GM21381 (cell line): Measurements from ENCODE around the gene HOXB3.

Source experiments
- ATAC-seq: cut with Tn5 transposase; IDR thresholded peaks from one replicate; pipeline ENCODE4 v1.9.1; 2021; ENCODE audit warnings: mild to moderate bottlenecking, moderate library complexity; ENCODE audit not compliant: unreplicated experiment

The HOXB3 gene

DNA sequence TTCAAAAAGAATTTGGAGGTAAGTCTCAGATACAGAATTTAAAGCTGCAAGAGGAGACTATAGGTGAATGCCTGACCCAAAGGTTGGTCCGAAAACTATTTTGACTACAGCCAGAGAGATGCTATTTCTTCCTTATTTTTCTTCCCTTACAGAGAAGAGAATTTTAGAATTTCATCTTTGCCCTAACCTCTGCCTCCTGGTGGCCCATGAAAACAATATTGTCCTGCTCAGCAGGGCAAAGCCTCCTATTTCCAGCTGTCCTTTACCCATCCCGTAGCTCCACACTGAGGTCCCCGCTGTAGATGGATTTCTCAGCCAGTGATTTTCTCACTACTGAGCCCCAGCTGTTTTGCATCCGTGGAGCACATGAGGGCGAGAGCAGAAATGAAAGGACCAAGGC lies 83.8 kb downstream of the HOXB3 start:
- ATAC-seq, result no peak

DNA sequence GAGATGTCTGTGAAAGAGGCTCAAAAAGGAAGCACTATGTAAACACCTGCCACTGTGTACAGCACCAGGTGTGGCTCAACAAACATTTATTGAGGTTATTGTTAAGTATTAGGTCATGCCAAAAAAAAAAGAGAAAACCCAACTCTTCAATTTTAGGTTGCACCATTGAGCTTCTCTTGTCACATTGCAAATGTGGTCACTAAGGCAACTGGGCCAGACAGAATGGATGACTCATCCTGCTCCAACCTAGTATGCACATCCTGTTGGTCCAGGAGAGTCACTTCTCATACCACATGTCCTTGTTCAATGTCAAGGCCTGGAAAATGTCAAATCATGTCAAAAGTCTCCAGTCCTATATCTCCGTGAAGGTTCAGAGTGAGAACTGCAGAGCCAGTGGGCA lies 84.3 kb downstream of the HOXB3 start:
- ATAC-seq, result peak; percentile 74

DNA sequence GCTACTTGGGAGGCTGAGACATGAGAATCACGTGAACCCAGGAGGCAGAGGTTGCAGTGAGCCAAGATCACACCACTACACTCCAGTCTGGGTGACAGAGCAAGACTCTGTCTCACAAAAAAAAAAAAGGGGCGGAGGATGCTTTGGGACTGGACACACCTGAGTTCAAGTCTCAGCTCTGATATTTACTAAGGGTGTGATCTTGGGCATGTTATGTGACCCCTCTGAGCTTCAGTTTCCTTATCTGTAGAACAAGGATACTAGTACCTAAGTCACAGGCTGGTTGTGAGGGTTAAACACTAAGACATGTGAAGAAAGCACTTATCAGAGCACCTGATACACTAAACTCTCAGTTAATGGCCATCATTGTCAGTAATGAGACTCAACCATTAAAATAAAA lies 85.1 kb downstream of the HOXB3 start:
- ATAC-seq, result no peak

DNA sequence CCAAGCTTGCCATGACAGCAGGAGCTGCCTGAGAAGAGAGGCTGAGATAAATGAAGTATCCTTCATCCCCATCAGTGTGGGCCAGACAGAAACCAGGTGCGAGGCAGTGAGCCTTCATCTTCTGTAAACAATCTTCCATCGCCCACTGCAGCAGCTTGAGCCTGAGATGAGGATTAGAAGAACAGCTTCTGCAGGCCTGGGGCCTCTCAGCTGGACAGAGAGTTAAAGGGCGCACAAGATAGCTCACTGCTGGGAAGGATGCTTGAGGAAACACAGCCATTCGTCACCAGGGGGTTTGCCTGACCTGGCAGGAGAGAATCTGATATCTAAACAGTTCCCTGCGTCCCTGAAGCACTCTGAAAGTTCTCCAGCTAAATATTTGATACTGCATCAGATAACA lies 86.3 kb downstream of the HOXB3 start:
- ATAC-seq, result no peak

DNA sequence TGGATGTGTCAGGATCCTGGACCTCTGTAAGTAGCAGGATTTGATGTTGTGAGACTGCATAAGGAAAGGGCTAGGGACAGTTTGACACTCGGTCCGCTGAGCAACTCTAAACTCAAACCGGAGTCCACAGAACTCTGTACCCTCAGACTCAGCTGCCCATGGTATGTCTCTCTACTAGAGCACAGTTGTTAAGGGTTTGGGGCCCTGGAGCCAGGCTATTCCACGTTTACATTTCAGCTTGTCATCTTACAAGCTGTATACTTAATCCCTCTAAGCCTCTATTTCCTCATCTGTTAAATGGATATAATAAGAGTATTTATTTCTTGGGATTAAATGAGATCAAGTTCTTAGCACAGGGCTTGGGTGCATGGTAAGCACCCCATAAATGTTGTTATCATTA lies 87.1 kb downstream of the HOXB3 start:
- no peak for ATAC-seq

DNA sequence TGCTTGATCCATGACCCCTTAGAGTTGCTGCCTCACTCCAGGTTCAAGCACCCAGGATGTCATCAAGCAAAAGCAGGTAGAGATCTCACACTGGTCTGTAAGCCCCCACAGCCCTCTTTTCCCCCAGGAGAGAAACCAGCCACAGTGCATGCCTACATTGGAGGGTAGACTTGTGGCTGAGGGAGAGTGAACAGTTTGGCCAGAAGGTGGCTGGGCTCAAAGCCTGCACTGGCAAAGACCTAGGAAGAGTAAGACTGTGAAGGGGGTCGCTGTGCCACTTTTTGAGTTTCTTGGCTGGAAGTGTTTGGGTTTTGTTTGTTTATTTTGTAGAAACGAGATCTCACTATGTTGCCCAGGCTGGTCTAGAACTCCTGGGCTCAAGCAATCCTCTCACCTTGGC lies 87.7 kb downstream of the HOXB3 start:
- ATAC-seq, result no peak

DNA sequence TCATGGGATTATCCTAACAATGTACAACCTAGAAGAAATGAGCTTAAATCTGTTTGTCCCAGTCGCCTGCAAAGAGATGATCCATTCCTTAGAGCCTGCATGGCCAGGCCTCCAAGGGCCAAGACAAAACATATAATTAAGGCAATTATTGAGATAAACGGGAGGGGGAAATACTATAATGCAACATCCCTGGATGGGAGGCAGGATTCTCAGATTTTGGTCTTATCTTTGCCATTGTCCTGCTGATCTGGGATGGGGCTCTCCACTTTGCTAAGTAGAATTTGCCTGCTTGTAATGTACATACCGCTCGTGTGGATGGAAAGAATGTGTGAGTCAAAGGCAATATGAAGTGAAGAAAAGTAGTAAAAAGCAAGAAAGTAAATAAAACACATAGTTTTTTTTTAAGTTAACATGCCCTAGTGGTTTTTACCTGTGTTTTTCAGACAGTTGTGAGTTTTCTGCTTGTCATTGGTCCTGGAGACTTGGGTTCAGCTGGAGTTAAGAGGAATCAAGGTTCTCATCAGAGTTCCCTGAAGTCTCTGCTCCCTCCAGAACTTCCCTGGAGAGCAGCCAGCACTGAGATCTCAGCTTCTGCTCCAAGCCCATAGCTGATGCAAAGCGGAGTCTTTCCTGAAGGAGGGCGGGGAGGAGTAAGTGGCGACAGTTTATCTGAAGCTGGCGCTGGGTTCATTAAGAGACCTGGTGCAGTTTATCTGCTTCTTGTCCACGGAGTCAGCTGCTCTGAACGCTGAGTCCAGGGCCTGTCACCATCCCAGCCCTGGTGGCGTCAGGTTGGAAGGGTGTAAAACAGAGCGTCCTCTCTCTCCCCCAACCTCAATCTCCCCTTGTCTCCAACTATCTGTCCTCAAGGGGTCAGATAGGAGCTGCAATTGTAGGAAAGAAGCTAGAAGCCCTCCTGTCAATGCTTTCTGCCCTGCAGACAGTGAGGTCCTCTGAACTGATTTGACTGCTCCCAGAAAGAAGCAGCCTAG lies 89.3 kb downstream of the HOXB3 start:
- ATAC-seq, result no peak

DNA sequence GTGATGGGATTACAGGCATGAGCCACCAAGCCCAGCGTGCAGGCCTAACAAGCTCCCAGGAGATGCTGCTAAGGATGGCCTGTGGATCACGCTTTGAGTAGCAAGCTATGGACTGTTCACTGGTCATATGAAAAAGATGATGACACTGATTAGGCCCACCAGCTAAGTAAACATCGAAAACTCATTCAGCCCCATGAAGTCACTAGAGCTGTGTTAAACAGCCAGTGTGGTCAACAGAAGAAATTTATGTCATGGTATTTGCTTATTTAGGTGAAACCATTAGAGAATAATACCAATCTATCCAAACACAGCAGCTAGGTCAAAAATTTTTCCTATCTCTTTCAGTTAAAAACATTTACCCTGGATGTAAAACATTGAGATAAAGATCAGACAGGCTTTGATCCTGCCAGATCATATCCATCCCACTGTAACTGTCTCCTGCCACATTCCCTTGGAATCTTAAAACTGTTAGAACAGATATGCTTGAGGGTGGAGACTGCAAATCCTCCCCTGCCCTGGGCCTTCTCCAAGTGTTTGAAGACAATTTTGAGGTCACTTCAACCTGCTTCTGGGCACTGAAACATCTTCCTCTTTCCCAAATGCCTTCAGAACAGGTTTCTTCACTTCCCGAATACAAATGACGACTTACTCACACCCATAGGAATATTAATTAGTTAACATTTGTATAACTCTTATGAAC lies 90.2 kb downstream of the HOXB3 start:
- no peak for ATAC-seq

DNA sequence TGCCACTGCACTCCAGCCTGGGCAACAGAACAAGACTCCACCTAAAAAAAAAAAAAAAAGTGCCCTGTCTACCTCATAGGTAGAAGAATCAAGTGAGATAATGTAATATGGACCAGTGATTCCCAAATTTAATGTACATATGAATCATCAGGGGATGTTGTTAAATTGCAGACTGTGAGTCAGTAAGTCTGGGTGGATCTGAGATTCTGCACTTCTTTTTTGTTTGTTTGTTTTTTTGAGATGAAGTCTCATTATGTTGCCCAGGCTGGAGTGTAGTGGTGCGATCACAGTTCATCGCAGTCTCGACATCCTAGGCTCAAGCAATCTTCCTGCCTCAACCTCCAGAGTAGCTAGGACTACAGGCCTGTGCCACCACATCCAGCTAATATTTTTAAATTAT lies 90.8 kb downstream of the HOXB3 start:
- no peak for ATAC-seq
